Astrocyte (in vitro differentiated cells and primary cell): Measurements from ENCODE around the gene TIMP2.

ENCODE experiments used
- EZH2 ChIP-seq: IDR thresholded peaks from 2 replicates; pipeline ENCODE4 v1.6.1; 2012; ENCODE audit warnings: mild to moderate bottlenecking, low read length, inconsistent platforms; ENCODE audit not compliant: insufficient read depth
- TF ChIP-seq, protein P1 (sequence below): IDR thresholded peaks from 2 replicates; pipeline ENCODE4 v1.5.1; 2011; ENCODE audit warnings: low read depth, mild to moderate bottlenecking, inconsistent platforms, low read length, moderate library complexity; ENCODE audit not compliant: insufficient read depth

DNA sequence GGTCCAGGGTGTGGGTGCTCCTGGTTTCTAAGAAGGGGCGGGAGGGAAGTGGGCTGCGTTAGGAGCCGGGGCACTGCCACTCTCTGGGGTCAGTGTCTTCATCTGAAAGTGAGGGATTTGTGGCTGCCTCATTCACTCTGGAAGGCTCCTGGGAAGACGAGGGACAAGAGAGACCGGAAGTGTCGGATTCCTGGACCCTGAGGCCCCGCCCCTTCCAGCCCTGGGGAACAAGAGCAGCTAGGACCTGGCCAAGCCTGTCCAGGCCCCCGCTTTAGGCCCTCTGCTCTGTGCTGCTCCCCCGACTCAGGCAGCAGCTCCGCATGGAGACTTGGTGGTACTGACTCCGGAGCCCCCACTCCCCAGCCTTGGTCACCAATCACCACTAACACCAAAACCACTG lies 48.0 kb upstream of the TIMP2 start:
- TF ChIP-seq, protein P1, sequence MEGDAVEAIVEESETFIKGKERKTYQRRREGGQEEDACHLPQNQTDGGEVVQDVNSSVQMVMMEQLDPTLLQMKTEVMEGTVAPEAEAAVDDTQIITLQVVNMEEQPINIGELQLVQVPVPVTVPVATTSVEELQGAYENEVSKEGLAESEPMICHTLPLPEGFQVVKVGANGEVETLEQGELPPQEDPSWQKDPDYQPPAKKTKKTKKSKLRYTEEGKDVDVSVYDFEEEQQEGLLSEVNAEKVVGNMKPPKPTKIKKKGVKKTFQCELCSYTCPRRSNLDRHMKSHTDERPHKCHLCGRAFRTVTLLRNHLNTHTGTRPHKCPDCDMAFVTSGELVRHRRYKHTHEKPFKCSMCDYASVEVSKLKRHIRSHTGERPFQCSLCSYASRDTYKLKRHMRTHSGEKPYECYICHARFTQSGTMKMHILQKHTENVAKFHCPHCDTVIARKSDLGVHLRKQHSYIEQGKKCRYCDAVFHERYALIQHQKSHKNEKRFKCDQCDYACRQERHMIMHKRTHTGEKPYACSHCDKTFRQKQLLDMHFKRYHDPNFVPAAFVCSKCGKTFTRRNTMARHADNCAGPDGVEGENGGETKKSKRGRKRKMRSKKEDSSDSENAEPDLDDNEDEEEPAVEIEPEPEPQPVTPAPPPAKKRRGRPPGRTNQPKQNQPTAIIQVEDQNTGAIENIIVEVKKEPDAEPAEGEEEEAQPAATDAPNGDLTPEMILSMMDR, result no peak
- no peak for TF ChIP-seq EZH2
